HG02623 (cell line): ENCODE results near the gene GJB2.

Experiments
- ATAC-seq: cut with Tn5 transposase; IDR thresholded peaks from one replicate; pipeline ENCODE4 v1.9.1; 2021; ENCODE audit warnings: moderate library complexity; ENCODE audit not compliant: unreplicated experiment

Gene GJB2

DNA sequence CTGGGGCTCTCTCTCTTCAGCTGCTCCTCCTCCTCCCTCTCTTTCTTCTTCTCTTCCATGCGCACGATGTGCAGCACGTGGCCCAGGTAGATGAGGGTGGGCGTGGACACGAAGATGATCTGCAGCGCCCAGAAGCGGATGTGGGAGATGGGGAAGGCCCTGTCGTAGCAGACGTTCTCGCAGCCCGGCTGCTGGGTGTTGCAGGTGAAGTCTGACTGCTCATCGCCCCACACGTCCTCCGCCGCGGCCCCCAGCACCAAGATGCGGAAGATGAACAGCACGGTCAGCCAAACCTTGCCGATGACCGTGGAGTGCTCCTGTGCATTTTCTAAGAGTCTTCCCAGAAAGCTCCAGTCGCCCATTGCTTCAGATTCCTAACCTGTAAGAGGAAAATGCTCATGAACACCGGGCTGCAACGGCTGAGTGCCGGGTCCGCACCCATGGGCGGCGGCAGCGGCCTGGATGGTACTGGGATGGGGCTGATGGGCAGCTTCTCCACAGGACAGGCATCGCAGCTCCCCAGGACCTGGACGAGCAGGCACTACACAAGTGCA lies 49.7 kb downstream of the GJB2 start:
- no peak for ATAC-seq

DNA sequence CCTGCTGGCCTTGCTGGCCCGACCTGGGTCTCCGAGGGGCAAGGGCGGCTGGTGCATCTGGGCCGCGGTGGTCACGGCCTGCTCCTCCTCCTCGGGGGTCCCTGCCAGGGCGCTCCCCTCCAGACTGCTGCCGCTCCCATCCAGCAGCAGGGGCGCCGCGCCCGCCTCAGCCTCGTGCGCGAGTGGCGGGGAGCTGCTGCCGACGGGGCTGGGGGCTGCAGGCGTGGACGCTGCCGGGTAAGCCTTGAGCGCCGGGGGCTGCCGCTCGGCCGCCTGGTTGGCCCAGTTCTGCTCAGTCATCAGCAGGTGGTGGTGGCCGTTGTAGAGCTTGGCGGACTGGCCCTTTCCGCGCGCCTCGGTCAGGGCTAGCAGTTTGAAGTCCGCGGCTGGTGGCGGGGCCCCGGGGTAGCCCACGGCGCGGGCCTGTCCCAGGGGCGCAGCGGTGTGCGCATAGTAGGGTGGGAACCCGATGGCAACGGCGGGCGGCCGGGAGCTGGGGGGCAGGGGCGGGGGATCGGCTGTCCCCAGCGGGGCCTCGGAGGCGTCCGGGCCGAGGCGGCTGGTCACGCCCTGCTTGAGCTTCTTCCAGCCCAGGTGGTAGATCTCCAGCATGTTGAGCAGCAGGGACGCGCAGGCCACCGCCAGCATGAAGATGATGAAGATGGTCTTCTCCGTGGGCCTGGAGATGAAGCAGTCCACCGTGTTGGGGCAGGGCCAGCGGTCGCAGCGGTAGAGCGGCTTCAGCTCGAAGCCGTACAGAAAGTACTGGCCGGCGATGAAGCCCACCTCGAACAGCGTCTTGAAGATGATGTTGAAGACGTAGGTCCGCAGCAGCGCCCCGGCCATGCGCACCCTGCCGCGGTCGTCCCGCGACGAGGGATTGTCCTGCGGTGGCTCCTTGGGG lies 50.5 kb downstream of the GJB2 start:
- ATAC-seq, result no peak

DNA sequence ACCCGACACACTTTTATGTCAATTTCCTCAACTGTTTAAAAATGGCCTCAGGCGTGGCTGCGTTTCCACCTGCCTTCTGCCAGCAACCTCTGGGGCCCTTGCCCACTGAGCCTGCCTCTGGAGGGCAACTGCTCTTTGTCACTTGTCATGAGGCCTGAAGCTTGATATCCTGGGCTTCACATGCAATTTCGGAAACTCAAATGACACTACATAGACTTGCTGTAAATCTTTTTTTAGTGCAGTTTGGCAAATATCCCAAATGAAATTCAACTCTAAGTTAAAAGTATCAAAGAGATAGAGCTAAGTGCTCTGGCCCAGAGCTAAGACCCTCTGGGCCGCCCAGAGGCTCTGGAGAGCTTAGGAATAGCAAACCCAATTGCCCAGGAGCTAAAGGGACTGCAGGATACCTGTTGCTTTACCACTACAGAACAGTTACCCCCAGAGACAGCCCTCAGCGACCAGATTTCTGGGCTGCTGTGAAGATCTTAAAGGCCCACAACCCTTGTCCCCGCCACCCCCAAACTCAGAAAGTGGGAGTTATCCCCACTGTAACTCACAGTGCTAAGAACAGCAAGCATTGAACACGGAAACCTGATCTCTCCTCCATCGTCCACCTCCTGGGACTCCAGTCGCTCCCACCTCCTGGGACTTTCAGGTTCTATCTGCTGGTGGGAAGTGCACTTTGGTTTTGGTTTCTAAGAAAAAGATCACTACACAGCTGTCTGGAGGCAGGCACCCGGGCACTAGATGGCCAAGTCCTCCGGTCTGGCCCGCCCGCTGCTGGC lies 51.3 kb downstream of the GJB2 start:
- ATAC-seq, result no peak

DNA sequence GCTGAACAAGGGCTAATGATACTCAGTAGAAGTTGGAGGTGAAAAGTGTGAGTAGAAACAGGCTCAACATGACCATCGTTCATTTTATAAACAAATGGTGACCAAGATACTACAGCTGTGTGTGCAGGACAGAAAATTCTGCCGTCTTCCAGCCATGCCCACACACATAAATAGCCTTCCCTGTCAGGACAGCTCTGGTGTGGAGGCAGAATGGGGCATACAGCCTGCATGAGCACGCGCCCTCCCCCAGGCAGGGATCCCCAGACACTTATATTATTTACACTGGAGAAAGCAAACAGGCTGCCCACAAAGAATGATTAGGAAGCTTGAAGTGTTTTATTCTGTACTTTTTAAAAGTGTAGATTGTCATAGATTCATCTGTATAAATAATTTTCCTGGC lies 52.3 kb downstream of the GJB2 start:
- ATAC-seq, result no peak

DNA sequence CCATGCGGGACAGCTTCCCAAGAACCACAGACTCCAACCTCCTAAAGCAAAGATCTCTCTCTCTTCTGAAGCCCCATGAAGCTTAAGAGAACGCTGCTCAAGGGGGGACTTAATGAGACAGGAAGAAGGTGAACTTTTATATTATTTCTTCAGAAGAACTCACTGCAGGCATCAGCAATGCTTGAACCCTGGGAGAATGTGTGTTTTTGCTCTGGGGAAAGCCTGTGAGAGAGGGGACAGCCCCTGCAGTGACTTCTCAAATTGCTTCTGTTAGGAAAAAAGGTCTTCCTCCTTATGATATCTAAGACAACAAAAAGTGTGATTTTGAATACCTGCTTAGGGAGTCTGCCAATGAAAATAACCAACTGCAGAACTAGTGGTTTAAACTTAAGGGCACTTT lies 54.9 kb downstream of the GJB2 start:
- ATAC-seq, result no peak
